T-cell (primary cell): ENCODE data around the gene SEMA7A. TPM values are rescaled to one million over a fixed set of nuclear protein-coding genes. Genes with fewer than 3 reads are reported as not detected.
A peak's percentile ranks its signal among the peaks of the same experiment; 100 is the strongest.

Experiments
- ATAC-seq, 4 experiments: fragments of 200-7000 bp in 3 of 4; fragments of 150-1000 bp in 1 of 4; cut with Tn5 transposase; replicated peaks in 1 of 4; 1 replicate in 3 of 4; 2 replicates in 1 of 4; pipeline ENCODE4 v1.10.0; 2021; ENCODE audit warnings: moderate library complexity in 3 of 4, mild to moderate bottlenecking in 2 of 4, moderate number of reproducible peaks in 1 of 4
- CTCF ChIA-PET, 2 donors: fragments of 300-600 bp; sonication (Branson Sonifier 250); formaldehyde crosslinking; loops; one replicate each; lab custom pipeline; 2022; ENCODE audit warnings: antibody characterized with exemption in 2 of 2; lab: Charles Lee
- POLR2A ChIA-PET, 2 donors: fragments of 300-600 bp; sonication (Branson Sonifier 250); formaldehyde crosslinking; loops; one replicate each; lab custom pipeline; 2022; ENCODE audit warnings: antibody characterized with exemption in 2 of 2; lab: Charles Lee
- DNase-seq, 35 experiments: peaks; one replicate each; pipeline versions ENCODE4 v3.0.0 to v3.0.0-alpha.2; 2013 to 2023
- H3K27ac ChIP-seq: one replicate; pipeline ENCODE4 v1.5.1; 2013; ENCODE audit warnings: low read length
- H3K27me3 ChIP-seq, 2 experiments: replicated peaks in 1 of 2; 1 replicate in 1 of 2; 2 replicates in 1 of 2; pipeline versions ENCODE4 v1.6.1 to v1.7.0; 2013; ENCODE audit warnings: low read length in 1 of 2, mixed read lengths in 1 of 2; ENCODE audit not compliant: control insufficient read depth in 2 of 2, insufficient read depth in 2 of 2; ENCODE audit errors: extremely low read depth in 1 of 2
- H3K36me3 ChIP-seq, 2 donors: 1 replicate in 1 of 2; 2 replicates in 1 of 2; pipeline versions ENCODE4 v1.6.1 to v1.7.0; 2013; ENCODE audit warnings: low read length in 1 of 2; ENCODE audit not compliant: control insufficient read depth in 2 of 2, insufficient read depth in 1 of 2; ENCODE audit errors: extremely low read depth in 1 of 2
- H3K4me1 ChIP-seq, 2 experiments: 1 replicate in 1 of 2; 2 replicates in 1 of 2; pipeline versions ENCODE4 v1.6.1 to v1.7.0; 2013; ENCODE audit warnings: low read length in 2 of 2, mixed read lengths in 1 of 2; ENCODE audit not compliant: insufficient read depth in 2 of 2, control insufficient read depth in 1 of 2; ENCODE audit errors: extremely low read depth in 1 of 2
- H3K4me3 ChIP-seq, 2 donors: 1 replicate in 1 of 2; 2 replicates in 1 of 2; pipeline versions ENCODE4 v1.5.1 to v1.7.0; 2013; ENCODE audit warnings: mild to moderate bottlenecking in 2 of 2, low read length in 1 of 2, moderate library complexity in 1 of 2; ENCODE audit not compliant: control insufficient read depth in 1 of 2; ENCODE audit errors: extremely low read depth in 1 of 2
- H3K9me3 ChIP-seq: 2 replicates; pipeline ENCODE4 v1.7.0; 2013
- H3K27ac Mint-ChIP-seq, 2 donors: one replicate each; pipeline ENCODE4 v1.8.0; 2020 to 2021; ENCODE audit warnings: mild to moderate bottlenecking in 2 of 2, mixed read lengths in 2 of 2
- H3K27me3 Mint-ChIP-seq, 2 donors: one replicate each; pipeline ENCODE4 v1.8.0; 2021 to 2022; ENCODE audit warnings: mixed read lengths in 2 of 2
- H3K36me3 Mint-ChIP-seq: one replicate; pipeline ENCODE4 v1.8.0; 2021; ENCODE audit warnings: mixed read lengths
- H3K4me1 Mint-ChIP-seq, 3 donors: one replicate each; pipeline ENCODE4 v1.8.0; 2020 to 2022; ENCODE audit warnings: mixed read lengths in 3 of 3, mild to moderate bottlenecking in 1 of 3
- H3K4me3 Mint-ChIP-seq, 3 donors: one replicate each; pipeline ENCODE4 v1.8.0; 2020 to 2022; ENCODE audit warnings: mild to moderate bottlenecking in 3 of 3, mixed read lengths in 3 of 3, moderate library complexity in 3 of 3
- H3K9me3 Mint-ChIP-seq, 3 donors: one replicate each; pipeline ENCODE4 v1.8.0; 2020 to 2022; ENCODE audit warnings: mixed read lengths in 3 of 3
- WGBS: methylation state at CpG from one replicate; pipeline ENCODE4 v1.1.5; 2013; ENCODE audit warnings: missing lambda C conversion rate; ENCODE audit not compliant: insufficient coverage; 5-methylcytosine and 5-hydroxymethylcytosine counted together
- total RNA-seq, 35 experiments: library from RNA in 6 of 35; stranded (reverse) in 6 of 35; fragments of 120-200 nt in 1 of 35; gene quantifications; one replicate each; pipeline versions ENCODE4 v1.2.1 to v1.2.4 and lab custom pipeline; 2013 to 2026

SEMA7A gene
- total RNA-seq, 5 donors from 2014 or later (not counting 1 experiment from before 2014, with no cell fraction given): 2.0 to 4.7 (median 3.1) TPM

DNA sequence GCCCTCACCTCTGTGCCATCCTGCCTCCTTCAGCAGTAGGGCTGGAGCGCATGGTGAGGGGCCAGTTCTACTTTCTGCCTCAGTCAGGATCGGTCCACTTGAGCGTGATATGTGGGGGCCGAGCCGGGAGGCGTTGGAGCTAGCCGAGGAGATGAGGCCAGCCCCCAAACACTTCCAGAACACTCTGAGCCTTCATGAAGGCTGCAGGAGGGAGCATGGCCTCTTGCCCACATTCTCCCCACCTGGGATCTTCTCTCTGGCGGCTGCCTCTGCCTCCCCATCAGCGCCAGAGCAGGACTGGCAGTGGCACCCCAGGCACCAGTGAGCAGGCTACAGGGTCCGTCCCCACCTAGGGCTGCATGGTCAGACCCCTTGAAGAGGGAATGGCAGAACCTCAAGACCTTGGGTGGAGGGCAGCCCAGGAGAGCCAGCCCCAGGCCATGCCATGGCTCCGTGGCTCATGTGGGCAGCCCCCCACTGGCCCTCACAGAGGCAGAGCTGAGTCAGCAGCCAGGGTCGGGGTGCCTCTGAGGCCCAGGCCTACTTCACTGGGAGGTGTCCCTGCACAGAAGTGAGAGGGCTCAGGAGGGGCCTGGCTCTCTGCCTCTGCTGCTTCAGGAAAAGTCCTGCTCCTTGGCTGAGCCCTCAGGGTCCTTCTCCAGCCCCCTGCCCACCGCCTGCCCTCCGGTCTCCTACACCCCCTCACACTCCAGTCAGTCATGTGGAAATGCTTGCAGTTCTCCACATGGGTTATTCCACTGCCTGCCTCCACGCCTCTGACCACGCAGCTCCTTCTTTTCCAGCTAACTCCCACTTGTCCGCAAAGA, 38.2 kb downstream of the SEMA7A start:
- peaks cover 31 to 48% (median 39%) of the 10 kb centered on the region in 3 donors for H3K4me1 Mint-ChIP-seq
- no peak overlapping the region for H3K27ac ChIP-seq

DNA sequence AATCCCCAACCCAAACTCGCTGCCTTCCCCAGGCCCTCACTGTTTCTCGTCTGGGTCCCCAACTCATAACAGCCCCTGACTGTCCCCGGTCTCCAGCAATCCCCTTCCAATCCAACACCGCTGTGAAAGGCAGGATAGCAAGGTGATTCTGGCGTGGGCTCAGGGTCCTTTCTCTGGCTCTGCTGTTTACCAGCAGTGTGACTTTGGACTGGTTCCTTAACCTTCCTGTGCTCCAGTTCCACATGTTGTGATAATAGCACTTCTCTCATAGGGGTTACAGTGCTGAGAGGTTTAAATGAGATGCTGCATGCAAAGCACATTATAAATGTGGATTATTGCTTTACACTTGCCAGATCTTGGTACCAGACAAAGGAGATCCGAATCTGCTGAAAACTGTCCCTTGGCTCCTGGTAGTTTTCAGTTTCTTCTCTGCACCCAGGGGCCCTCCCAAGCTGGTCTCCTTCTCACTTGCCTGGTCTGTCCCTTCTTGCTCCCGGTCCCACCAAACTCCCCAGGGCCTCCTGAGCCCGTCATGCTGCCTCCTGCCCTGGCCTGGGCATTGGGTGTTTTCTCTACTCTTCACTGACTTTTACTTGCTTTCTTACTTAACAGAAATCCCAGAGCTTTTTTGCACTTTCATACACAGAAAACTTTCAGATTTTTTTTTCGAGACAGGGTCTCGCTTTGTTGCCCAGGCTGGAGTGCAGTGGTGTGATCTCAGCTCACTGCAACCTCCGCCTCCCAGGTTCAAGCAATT, 39.5 kb downstream of the SEMA7A start:
- H3K27ac Mint-ChIP-seq: peak overlapping the region in 1 of 2 donors; percentile 39
- 94% methylated on average over 8 of the region's 11 CpGs for WGBS
- no peaks in the 10 kb centered on the region for H3K36me3 Mint-ChIP-seq
- no peaks in the 10 kb centered on the region for H3K9me3 Mint-ChIP-seq
- H3K4me3 Mint-ChIP-seq: no peak overlapping the region
- no peak for ATAC-seq
- no peak for DNase-seq
- H3K4me1 ChIP-seq: peaks cover 4 to 33% of the 10 kb centered on the region in 2 experiments
- H3K9me3 ChIP-seq: no peaks in the 10 kb centered on the region
- no peak overlapping the region for H3K4me3 ChIP-seq
- no peaks in the 10 kb centered on the region for H3K36me3 ChIP-seq
- peaks cover 20 to 38% (median 32%) of the 10 kb centered on the region in 3 donors for H3K4me1 Mint-ChIP-seq
- ChIA-PET POLR2A (interaction anchor here in 1 of 2 donors (0.6 kb wide), 1 partner anchor 754 kb away, joined by 3 read pairs; no protein-coding TSS in a partner anchor), CTCF (no interaction called here)
- peaks cover 0 to 2% of the 10 kb centered on the region in 2 experiments for H3K27me3 ChIP-seq
- H3K27ac ChIP-seq: no peak overlapping the region
- H3K27me3 Mint-ChIP-seq: no peaks in the 10 kb centered on the region

More for the DNA sequence above, 38.2 kb downstream of the SEMA7A start:
- Mint-ChIP-seq H3K27me3 (no peaks in the 10 kb centered on the region), H3K9me3 (no peaks in the 10 kb centered on the region), H3K36me3 (no peaks in the 10 kb centered on the region), H3K4me3 (no peak overlapping the region), H3K27ac (peak overlapping the region in 1 of 2 donors; percentile 39)
- WGBS: 95% methylated on average over 14 of the region's 17 CpGs
- ATAC-seq (no peak), DNase-seq (no peak)
- no peaks in the 10 kb centered on the region for H3K36me3 ChIP-seq
- ChIA-PET POLR2A (no interaction called here), CTCF (no interaction called here)
- no peaks in the 10 kb centered on the region for H3K9me3 ChIP-seq
- peaks cover 0 to 5% of the 10 kb centered on the region in 2 experiments for H3K27me3 ChIP-seq
- peaks cover 15 to 46% of the 10 kb centered on the region in 2 experiments for H3K4me1 ChIP-seq
- no peak overlapping the region for H3K4me3 ChIP-seq

DNA sequence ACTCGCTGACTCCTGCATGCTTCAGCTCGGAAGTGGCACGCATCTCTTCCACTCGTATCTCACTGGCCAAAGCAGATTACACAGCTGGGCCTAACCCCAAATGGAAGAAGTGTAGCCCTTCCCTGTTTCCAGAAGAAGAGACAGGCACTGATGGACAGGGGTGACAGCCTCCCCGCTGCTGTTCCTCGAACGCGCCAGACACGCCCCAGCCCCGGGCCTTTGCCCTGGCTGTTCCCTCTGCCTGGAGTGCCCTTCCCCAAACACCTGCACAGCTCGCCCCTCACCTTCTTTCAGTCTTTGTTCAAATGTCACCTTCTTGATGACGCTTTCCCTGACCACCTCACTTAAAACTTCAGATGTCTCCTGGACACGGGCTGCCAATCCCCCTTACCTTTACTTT, 40.3 kb downstream of the SEMA7A start:
- ATAC-seq: no peak
- peaks cover 18 to 32% (median 31%) of the 10 kb centered on the region in 3 donors for H3K4me1 Mint-ChIP-seq
- 96% methylated on average over 11 of the region's 13 CpGs for WGBS

DNA sequence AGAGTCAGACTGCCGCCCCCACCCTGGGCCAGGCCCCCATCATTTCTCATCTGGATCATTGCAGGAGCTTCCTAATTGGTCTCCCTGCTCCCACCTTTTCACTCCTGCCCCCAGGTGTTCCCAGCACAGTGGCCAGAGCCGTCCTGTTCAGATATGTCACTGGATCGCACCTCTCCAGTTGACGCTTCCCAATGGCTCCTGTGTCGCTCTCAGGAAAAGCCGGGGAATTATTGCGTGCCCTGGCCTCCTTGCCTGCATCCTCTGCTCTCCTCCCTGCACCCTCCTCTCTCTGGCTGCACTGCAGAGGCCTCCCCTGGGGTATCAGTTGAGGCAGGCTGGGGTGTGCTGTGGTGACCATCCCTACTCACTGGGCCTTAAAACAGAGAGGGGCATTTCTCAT, 40.9 kb downstream of the SEMA7A start:
- H3K27me3 ChIP-seq: peaks cover 0 to 2% of the 10 kb centered on the region in 2 experiments
- H3K27ac Mint-ChIP-seq: peak overlapping the region in 1 of 2 donors; percentile 36
- no peaks in the 10 kb centered on the region for H3K36me3 Mint-ChIP-seq
- no peak for DNase-seq
- ChIA-PET POLR2A (no interaction called here), CTCF (interaction anchor here in 1 of 2 donors (0.7 kb wide), 1 partner anchor 24 kb away, joined by 4 read pairs; no protein-coding TSS in a partner anchor)
- H3K27me3 Mint-ChIP-seq: no peaks in the 10 kb centered on the region
- WGBS: 78% methylated on average over 1 of the region's 7 CpGs
- no peak overlapping the region for H3K27ac ChIP-seq
- no peak overlapping the region for H3K4me3 Mint-ChIP-seq
- H3K36me3 ChIP-seq: no peaks in the 10 kb centered on the region
- no peaks in the 10 kb centered on the region for H3K9me3 Mint-ChIP-seq
- H3K4me1 ChIP-seq: peaks cover 4 to 24% of the 10 kb centered on the region in 2 experiments
- H3K9me3 ChIP-seq: no peaks in the 10 kb centered on the region
- peaks cover 14 to 29% (median 26%) of the 10 kb centered on the region in 3 donors for H3K4me1 Mint-ChIP-seq
- no peak overlapping the region for H3K4me3 ChIP-seq
- no peak for ATAC-seq

More for the DNA sequence above, 40.3 kb downstream of the SEMA7A start:
- Mint-ChIP-seq H3K36me3 (no peaks in the 10 kb centered on the region), H3K27ac (no peak overlapping the region), H3K27me3 (no peaks in the 10 kb centered on the region), H3K4me3 (no peak overlapping the region), H3K9me3 (no peaks in the 10 kb centered on the region)
- ChIA-PET CTCF (interaction anchor here in 1 of 2 donors (0.6 kb wide), 1 partner anchor 69 kb away, joined by 3 read pairs; no protein-coding TSS in a partner anchor), POLR2A (interaction anchor here in 1 of 2 donors (0.6 kb wide), 1 partner anchor 755 kb away, joined by 3 read pairs; no protein-coding TSS in a partner anchor)
- DNase-seq: no peak
- no peaks in the 10 kb centered on the region for H3K36me3 ChIP-seq
- H3K4me3 ChIP-seq: no peak overlapping the region
- no peaks in the 10 kb centered on the region for H3K9me3 ChIP-seq
- H3K4me1 ChIP-seq: peaks cover 4 to 28% of the 10 kb centered on the region in 2 experiments
- H3K27me3 ChIP-seq: peaks cover 0 to 2% of the 10 kb centered on the region in 2 experiments
- no peak overlapping the region for H3K27ac ChIP-seq

DNA sequence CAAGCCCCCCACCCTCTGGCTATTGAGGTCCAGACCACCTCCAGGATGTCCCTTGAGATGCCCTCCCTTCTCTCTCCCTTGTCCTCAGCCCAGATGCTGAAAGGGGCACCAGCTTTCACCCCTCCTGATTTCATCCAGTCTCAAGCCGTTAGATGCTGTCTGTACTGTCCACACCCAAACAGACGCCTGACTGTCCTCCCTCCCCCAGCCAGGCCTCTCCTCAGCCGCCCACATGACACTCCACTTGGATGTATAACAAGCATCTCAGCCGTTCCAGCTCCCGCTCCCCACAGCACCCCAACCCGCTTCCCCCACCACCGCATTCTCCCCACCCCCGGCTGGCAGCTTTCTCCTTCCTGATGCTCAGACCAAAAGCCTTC, 41.3 kb downstream of the SEMA7A start:
- Histone ChIP-seq H3K4me3 (no peak overlapping the region), H3K36me3 (no peaks in the 10 kb centered on the region), H3K27me3 (peaks cover 0 to under 1% of the 10 kb centered on the region in 2 experiments), H3K9me3 (no peaks in the 10 kb centered on the region), H3K27ac (no peak overlapping the region), H3K4me1 (peaks cover 4 to 20% of the 10 kb centered on the region in 2 experiments)
- no peaks in the 10 kb centered on the region for H3K27me3 Mint-ChIP-seq
- no peak overlapping the region for H3K27ac Mint-ChIP-seq
- ATAC-seq: no peak
- H3K36me3 Mint-ChIP-seq: no peaks in the 10 kb centered on the region
- no peak for DNase-seq
- ChIA-PET POLR2A (no interaction called here), CTCF (interaction anchor here in 1 of 2 donors (0.7 kb wide), 1 partner anchor 24 kb away, joined by 4 read pairs; no protein-coding TSS in a partner anchor)
- no peaks in the 10 kb centered on the region for H3K9me3 Mint-ChIP-seq
- WGBS: 89% methylated on average over 8 of the region's 8 CpGs
- H3K4me1 Mint-ChIP-seq: peaks cover 10 to 25% (median 21%) of the 10 kb centered on the region in 3 donors
- H3K4me3 Mint-ChIP-seq: no peak overlapping the region
